GM23338 (cell line): ENCODE measurements around the gene SIGLEC6. TPM values are rescaled to one million over a fixed set of nuclear protein-coding genes. Genes with fewer than 3 reads are reported as not detected.

Experiments used
- EZH2 ChIP-seq: fragments of 200-600 bp; sonication (generic); IDR thresholded peaks from one replicate; pipeline ENCODE4 v1.8.0; 2017; ENCODE audit warnings: antibody characterized with exemption, mild to moderate bottlenecking, low read depth; ENCODE audit not compliant: unreplicated experiment
- EZH2phosphoT487 ChIP-seq: fragments of 200-600 bp; sonication (generic); IDR thresholded peaks from one replicate; pipeline ENCODE4 v1.8.1; 2018; ENCODE audit warnings: antibody characterized with exemption; ENCODE audit not compliant: unreplicated experiment
- JUNB ChIP-seq: IDR thresholded peaks from one replicate; pipeline ENCODE4 v1.6.1; 2016; ENCODE audit warnings: antibody characterized with exemption; ENCODE audit not compliant: unreplicated experiment
- NANOG ChIP-seq: IDR thresholded peaks from 2 replicates; pipeline ENCODE4 v1.6.1; 2016; ENCODE audit warnings: antibody characterized with exemption, borderline replicate concordance
- POLR2AphosphoS5 ChIP-seq: IDR thresholded peaks from 2 replicates; pipeline ENCODE4 v1.6.1; 2016; ENCODE audit warnings: antibody characterized with exemption, low read depth
- STAT1 ChIP-seq: IDR thresholded peaks from one replicate; pipeline ENCODE4 v1.6.1; 2016; ENCODE audit warnings: antibody characterized with exemption; ENCODE audit not compliant: unreplicated experiment
- ZNF114 ChIP-seq: fragments of 250-450 bp; sonication (Bioruptor Pico); IDR thresholded peaks from 2 replicates; pipeline ENCODE4 v1.5.0; 2020; ENCODE audit warnings: mild to moderate bottlenecking, moderate library complexity
- ZNF331 ChIP-seq: fragments of 250-450 bp; sonication (Bioruptor Pico); IDR thresholded peaks from 2 replicates; pipeline ENCODE4 v1.5.0; 2020; ENCODE audit warnings: low read depth, mild to moderate bottlenecking, moderate library complexity
- polyA plus RNA-seq: library from polyadenylated mRNA; unstranded; fragments of >200 nt; fragmentation: Nextera tagmentation; extraction: Ambion mirVana; gene quantifications from 2 replicates; pipeline ENCODE4 v1.2.1, GENCODE V29; 2016
- total RNA-seq: library from RNA; depleted of rRNA; stranded (reverse); fragments of >200 nt; shearing (Covaris generic); gene quantifications from 2 replicates; pipeline ENCODE4 v1.2.3, GENCODE V29; 2014
- TF ChIP-seq, protein P1 (sequence below): fragments of 250-450 bp; sonication (Bioruptor Pico); IDR thresholded peaks from 2 replicates; pipeline ENCODE4 v1.5.0; 2020; ENCODE audit warnings: mild to moderate bottlenecking, moderate library complexity
- TF ChIP-seq, protein P2 (sequence below): IDR thresholded peaks from one replicate; pipeline ENCODE4 v1.6.1; 2018; ENCODE audit warnings: antibody characterized with exemption; ENCODE audit not compliant: unreplicated experiment

The SIGLEC6 gene
- total and polyA plus RNA-seq, 2 experiments from 2014 or later, result 0.76 TPM; not detected in 1

DNA sequence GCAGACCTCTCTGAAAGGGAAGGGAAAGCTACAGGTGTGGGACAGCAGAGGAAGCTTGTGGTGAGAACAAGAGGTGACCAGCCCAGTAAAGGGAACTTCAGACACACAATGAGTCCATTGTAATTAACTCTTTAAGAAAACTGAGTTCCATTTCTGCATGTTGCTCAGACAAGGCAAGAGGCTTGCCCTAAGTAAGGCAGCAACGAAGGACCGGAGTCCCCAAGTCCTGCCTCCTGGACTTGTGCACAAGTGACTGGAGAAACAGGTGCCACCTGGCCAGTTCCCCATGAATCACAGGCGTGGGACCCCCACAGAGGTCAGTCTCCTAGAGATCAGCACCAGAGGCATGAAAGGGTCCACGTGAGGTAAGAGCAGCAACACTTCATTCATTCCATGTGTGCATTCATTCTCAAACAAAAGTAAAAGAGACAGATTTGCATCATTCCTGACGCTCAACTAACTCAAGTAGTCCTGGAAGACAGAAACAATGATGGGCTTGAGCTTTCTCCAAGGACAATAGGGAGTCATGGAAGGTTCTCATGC, 14.7 kb upstream of the SIGLEC6 start (continued):
- TF ChIP-seq, protein P1, sequence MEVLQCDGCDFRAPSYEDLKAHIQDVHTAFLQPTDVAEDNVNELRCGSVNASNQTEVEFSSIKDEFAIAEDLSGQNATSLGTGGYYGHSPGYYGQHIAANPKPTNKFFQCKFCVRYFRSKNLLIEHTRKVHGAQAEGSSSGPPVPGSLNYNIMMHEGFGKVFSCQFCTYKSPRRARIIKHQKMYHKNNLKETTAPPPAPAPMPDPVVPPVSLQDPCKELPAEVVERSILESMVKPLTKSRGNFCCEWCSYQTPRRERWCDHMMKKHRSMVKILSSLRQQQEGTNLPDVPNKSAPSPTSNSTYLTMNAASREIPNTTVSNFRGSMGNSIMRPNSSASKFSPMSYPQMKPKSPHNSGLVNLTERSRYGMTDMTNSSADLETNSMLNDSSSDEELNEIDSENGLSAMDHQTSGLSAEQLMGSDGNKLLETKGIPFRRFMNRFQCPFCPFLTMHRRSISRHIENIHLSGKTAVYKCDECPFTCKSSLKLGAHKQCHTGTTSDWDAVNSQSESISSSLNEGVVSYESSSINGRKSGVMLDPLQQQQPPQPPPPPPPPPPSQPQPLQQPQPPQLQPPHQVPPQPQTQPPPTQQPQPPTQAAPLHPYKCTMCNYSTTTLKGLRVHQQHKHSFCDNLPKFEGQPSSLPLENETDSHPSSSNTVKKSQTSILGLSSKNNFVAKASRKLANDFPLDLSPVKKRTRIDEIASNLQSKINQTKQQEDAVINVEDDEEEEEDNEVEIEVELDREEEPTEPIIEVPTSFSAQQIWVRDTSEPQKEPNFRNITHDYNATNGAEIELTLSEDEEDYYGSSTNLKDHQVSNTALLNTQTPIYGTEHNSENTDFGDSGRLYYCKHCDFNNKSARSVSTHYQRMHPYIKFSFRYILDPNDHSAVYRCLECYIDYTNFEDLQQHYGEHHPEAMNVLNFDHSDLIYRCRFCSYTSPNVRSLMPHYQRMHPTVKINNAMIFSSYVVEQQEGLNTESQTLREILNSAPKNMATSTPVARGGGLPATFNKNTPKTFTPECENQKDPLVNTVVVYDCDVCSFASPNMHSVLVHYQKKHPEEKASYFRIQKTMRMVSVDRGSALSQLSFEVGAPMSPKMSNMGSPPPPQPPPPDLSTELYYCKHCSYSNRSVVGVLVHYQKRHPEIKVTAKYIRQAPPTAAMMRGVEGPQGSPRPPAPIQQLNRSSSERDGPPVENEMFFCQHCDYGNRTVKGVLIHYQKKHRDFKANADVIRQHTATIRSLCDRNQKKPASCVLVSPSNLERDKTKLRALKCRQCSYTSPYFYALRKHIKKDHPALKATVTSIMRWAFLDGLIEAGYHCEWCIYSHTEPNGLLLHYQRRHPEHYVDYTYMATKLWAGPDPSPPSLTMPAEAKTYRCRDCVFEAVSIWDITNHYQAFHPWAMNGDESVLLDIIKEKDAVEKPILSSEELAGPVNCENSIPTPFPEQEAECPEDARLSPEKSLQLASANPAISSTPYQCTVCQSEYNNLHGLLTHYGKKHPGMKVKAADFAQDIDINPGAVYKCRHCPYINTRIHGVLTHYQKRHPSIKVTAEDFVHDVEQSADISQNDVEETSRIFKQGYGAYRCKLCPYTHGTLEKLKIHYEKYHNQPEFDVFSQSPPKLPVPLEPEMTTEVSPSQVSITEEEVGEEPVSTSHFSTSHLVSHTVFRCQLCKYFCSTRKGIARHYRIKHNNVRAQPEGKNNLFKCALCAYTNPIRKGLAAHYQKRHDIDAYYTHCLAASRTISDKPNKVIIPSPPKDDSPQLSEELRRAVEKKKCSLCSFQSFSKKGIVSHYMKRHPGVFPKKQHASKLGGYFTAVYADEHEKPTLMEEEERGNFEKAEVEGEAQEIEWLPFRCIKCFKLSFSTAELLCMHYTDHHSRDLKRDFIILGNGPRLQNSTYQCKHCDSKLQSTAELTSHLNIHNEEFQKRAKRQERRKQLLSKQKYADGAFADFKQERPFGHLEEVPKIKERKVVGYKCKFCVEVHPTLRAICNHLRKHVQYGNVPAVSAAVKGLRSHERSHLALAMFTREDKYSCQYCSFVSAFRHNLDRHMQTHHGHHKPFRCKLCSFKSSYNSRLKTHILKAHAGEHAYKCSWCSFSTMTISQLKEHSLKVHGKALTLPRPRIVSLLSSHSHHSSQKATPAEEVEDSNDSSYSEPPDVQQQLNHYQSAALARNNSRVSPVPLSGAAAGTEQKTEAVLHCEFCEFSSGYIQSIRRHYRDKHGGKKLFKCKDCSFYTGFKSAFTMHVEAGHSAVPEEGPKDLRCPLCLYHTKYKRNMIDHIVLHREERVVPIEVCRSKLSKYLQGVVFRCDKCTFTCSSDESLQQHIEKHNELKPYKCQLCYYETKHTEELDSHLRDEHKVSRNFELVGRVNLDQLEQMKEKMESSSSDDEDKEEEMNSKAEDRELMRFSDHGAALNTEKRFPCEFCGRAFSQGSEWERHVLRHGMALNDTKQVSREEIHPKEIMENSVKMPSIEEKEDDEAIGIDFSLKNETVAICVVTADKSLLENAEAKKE (CRISPR knock-in tag), result no peak
- TF ChIP-seq EZH2phosphoT487 (no peak), POLR2AphosphoS5 (no peak), ZNF114 (CRISPR knock-in tag) (no peak), STAT1 (no peak), JUNB (no peak), EZH2 (no peak), NANOG (no peak), ZNF331 (CRISPR knock-in tag) (no peak)
- TF ChIP-seq, protein P2, sequence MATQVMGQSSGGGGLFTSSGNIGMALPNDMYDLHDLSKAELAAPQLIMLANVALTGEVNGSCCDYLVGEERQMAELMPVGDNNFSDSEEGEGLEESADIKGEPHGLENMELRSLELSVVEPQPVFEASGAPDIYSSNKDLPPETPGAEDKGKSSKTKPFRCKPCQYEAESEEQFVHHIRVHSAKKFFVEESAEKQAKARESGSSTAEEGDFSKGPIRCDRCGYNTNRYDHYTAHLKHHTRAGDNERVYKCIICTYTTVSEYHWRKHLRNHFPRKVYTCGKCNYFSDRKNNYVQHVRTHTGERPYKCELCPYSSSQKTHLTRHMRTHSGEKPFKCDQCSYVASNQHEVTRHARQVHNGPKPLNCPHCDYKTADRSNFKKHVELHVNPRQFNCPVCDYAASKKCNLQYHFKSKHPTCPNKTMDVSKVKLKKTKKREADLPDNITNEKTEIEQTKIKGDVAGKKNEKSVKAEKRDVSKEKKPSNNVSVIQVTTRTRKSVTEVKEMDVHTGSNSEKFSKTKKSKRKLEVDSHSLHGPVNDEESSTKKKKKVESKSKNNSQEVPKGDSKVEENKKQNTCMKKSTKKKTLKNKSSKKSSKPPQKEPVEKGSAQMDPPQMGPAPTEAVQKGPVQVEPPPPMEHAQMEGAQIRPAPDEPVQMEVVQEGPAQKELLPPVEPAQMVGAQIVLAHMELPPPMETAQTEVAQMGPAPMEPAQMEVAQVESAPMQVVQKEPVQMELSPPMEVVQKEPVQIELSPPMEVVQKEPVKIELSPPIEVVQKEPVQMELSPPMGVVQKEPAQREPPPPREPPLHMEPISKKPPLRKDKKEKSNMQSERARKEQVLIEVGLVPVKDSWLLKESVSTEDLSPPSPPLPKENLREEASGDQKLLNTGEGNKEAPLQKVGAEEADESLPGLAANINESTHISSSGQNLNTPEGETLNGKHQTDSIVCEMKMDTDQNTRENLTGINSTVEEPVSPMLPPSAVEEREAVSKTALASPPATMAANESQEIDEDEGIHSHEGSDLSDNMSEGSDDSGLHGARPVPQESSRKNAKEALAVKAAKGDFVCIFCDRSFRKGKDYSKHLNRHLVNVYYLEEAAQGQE, result no peak
